K562 (cell line): Measurements from ENCODE around the gene GSDME.

Experiments
- CBX3 ChIP-seq, 2 experiments: IDR thresholded peaks; 1 replicate in 1 of 2; 2 replicates in 1 of 2; pipeline ENCODE4 v1.6.1; 2012; ENCODE audit warnings: inconsistent platforms in 2 of 2, low read length in 2 of 2, borderline replicate concordance in 1 of 2, control low read depth in 1 of 2
- KLF16 ChIP-seq: IDR thresholded peaks from 2 replicates; pipeline ENCODE4 v1.6.1; 2016; ENCODE audit warnings: antibody characterized with exemption
- SMARCA4 ChIP-seq: fragments of 450-650 bp; IDR thresholded peaks from 2 replicates; pipeline ENCODE4 v1.6.1; 2016
- TF ChIP-seq, protein P1 (sequence below): sonication (generic); formaldehyde crosslinking; IDR thresholded peaks from 2 replicates; pipeline ENCODE4 v1.4.0; 2020; ENCODE audit warnings: mild to moderate bottlenecking, missing genetic modification reagents
- TF ChIP-seq, protein P2 (sequence below), 3 experiments: IDR thresholded peaks in 2 of 3; conservative IDR thresholded peaks in 1 of 3; 2 replicates each; pipeline ENCODE4 v1.5.1; 2011 to 2012; ENCODE audit warnings: low read length in 3 of 3, mild to moderate bottlenecking in 3 of 3, control low read depth in 2 of 3, improper control_type of control experiment in 1 of 3, inconsistent platforms in 1 of 3, low read depth in 1 of 3, mixed read lengths in 1 of 3, moderate library complexity in 1 of 3; ENCODE audit not compliant: insufficient read depth in 2 of 3
- TF ChIP-seq, protein P3 (sequence below): fragments of 250-450 bp; sonication (Bioruptor Pico); IDR thresholded peaks from 2 replicates; pipeline ENCODE4 v1.8.0; 2021; ENCODE audit warnings: moderate library complexity, mild to moderate bottlenecking, inconsistent platforms

DNA sequence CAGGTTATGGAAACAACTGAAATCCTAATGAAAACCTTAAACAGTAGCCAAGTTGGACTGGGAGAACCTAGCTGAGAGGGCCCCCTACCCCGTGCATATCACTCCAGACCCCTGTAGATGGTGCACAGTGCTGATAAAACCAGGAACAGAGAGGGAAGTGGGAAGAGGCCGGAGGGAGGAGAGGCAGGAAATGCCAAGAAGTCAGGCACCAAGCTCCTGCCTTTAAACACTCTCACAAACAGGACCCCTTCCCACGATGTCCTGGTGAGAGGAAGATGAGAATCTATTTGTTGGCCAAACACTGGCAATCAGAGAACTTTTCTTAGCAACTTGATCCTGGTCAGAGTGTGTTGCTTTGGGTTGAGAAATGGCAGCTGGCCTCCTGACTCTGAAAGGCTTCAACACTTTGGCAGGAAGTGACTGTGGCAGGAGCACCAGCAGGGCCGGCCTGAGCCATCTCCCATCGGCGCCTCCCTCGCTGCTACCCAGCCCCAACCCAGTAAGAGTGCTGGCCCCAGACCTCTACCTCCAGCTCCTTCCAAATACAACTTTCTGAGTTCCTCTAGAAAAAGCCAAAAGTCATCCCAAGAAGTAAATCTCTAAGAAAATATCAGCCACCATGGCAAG is 39.5 kb downstream of the GSDME start:
- no peak for TF ChIP-seq CBX3 (IDR thresholded peaks at IDR 0.05; ENCODE audit: borderline replicate concordance in 1 of 2, low read length in 2 of 2)
- TF ChIP-seq, protein P1, sequence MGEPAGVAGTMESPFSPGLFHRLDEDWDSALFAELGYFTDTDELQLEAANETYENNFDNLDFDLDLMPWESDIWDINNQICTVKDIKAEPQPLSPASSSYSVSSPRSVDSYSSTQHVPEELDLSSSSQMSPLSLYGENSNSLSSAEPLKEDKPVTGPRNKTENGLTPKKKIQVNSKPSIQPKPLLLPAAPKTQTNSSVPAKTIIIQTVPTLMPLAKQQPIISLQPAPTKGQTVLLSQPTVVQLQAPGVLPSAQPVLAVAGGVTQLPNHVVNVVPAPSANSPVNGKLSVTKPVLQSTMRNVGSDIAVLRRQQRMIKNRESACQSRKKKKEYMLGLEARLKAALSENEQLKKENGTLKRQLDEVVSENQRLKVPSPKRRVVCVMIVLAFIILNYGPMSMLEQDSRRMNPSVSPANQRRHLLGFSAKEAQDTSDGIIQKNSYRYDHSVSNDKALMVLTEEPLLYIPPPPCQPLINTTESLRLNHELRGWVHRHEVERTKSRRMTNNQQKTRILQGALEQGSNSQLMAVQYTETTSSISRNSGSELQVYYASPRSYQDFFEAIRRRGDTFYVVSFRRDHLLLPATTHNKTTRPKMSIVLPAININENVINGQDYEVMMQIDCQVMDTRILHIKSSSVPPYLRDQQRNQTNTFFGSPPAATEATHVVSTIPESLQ: no peak
- TF ChIP-seq, protein P2, sequence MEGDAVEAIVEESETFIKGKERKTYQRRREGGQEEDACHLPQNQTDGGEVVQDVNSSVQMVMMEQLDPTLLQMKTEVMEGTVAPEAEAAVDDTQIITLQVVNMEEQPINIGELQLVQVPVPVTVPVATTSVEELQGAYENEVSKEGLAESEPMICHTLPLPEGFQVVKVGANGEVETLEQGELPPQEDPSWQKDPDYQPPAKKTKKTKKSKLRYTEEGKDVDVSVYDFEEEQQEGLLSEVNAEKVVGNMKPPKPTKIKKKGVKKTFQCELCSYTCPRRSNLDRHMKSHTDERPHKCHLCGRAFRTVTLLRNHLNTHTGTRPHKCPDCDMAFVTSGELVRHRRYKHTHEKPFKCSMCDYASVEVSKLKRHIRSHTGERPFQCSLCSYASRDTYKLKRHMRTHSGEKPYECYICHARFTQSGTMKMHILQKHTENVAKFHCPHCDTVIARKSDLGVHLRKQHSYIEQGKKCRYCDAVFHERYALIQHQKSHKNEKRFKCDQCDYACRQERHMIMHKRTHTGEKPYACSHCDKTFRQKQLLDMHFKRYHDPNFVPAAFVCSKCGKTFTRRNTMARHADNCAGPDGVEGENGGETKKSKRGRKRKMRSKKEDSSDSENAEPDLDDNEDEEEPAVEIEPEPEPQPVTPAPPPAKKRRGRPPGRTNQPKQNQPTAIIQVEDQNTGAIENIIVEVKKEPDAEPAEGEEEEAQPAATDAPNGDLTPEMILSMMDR (IDR thresholded peaks at IDR 0.05 in 2 of 3, conservative IDR thresholded peaks at IDR 0.05 in 1 of 3; ENCODE audit: insufficient read depth in 2 of 3, low read depth in 1 of 3, low read length in 3 of 3): no peak
- TF ChIP-seq, protein P3, sequence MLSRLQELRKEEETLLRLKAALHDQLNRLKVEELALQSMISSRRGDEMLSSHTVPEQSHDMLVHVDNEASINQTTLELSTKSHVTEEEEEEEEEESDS (CRISPR knock-in tag): no peak
- TF ChIP-seq KLF16: no peak
- TF ChIP-seq SMARCA4: no peak
